GM21528 (cell line): ENCODE measurements around the gene YPEL2.

Experiments
- ATAC-seq: cut with Tn5 transposase; IDR thresholded peaks from one replicate; pipeline ENCODE4 v1.9.1; 2021; ENCODE audit warnings: mild to moderate bottlenecking, moderate library complexity; ENCODE audit not compliant: unreplicated experiment, low FRiP score

The YPEL2 gene

DNA sequence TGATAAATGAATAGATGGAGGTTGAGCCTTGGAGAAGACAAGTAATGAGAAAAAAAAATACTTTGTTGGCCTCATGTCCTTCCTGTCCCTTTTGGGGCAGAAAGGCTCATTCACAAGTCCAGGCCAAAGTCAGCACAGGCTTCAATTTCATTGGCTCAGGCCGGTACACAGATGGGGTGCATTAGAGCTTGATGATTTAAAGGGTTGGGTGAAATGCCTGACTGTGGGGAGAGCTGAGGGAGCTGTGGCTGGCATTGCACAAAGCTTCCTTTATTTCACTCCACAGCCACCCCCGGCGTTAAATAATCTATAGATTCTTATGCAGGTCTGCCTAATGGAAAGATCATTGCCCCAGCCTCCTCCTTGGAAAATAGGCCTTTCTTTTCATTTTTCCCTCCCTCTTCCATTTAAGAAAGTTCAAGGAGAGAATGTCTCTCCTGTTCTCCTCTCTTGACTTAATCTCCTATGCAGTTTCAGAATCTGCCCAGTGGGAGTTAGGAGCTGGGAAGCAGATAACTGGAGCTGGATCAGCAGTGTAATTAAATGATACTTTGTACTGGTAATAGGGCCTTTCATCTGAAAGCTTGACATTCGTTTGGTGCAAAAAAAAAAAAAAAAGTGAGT lies 24.4 kb downstream of the YPEL2 start:
- ATAC-seq = no peak

DNA sequence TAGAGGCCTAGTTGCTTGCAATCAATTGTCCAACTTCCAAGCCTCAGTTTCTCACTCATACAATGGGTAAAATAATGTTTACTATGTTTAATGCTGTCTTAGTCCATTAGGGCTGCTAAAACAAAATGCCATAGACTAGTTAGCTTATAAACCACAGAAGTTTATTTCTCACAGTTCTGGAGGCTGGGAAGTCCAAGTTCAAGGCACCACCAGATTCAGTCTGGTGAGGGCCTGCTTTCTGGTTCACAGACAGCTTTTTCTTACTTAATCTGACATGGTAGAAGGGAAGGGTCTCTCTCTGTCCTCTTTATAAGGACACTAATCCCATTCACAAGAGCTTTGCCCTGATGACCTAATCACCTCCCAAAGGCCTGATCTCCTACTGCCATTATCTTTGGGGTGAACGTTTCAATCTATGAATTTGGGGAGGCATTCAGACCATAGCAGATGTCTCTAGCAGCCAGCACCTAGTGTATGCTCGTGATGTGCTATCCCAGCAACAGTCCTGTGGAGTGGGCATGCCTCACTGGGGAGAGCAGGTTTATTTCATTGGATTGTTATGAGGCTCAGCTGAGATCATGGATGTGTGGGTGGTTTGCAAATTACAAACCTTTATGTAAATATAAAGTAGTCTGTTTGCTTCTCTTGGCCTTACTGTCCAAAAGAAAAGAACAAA lies 25.2 kb downstream of the YPEL2 start:
- ATAC-seq = no peak

- no peak for ATAC-seq
Observed at GRCh38 chr17:59357219-59357697, 25.8 kb downstream of the YPEL2 start.

- no peak for ATAC-seq
Observed at GRCh38 chr17:59357929-59358328, 26.5 kb downstream of the YPEL2 start.

DNA sequence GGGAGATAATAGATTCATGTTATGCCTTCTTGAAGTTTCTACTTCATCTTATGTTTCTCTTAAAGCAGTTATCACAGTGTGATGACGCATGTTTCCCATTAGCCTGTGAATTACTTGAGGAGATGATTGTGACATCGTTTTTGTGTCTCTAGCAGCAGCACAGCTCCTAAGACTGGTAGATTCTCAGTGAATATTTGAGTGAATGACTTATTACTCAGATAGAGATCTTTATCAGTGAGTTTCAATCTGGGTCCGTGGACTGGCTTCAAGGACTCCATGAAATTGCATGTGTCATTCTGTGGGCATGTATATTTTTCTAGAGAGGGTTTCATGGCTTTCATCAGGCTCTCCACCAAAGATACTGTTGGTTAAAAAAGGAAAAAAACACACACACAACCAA lies 29.9 kb downstream of the YPEL2 start:
- no peak for ATAC-seq

DNA sequence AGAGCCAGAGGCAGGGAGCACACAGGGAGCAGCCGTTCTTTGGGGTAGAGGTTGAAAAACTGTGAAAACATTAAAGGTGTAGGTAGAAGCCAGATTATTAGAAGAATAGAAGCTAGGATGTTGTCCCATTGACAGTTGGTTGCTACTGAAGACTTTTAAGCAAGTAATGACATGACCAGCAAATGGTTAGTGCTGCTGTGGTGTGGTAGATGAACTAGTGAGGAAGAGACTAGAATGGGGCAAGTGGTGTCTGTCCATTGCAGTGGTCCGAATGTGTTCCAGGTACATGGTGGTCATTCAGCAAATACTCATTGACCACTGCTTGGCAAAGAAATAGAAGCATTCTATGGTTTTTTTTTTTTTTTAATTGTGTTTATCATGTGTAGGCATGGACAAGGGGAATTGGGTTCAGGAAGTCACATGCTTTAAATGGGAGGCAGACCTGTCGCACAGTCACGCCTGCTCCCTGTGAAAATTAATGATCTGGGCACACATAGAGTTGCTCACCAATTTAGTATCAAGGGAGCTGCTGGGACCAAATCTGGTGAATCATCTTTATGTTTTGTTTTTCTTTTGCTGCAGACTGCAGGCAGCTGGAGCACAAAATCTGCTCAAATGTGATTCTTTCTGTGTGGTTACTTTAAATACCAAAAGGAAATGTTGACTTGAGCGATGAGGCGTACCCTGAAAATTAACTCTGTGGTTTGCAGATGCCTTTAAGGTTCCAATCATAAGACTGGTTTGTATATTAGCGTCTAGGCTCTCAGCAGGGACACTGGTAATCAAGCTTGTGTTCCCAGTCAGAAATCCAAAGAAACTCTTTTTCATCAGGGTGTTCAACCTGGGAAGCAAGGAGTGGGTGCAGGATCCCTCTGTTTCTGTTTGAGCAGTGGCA lies 30.7 kb downstream of the YPEL2 start:
- ATAC-seq = peak; percentile 53

DNA sequence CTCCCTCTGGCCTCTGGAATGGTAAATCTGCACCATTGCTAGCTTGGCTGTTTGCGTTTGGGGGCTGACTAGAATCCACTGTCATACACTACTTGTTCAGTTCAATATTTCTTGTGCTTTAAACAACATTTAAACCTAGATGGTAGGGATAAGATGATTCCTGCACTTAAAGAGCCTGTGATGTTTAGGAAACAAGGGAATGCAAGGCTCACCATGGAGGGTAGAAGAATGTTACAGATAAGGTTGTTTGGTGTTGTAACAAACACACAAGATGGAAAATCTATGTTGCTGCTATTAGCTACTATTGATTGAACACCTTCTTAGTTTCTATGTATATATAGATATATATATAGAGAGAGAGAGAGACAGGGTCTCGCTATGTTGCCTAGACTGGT lies 31.4 kb downstream of the YPEL2 start:
- no peak for ATAC-seq

- no peak for ATAC-seq
Observed at GRCh38 chr17:59365383-59365981, 34.0 kb downstream of the YPEL2 start.

DNA sequence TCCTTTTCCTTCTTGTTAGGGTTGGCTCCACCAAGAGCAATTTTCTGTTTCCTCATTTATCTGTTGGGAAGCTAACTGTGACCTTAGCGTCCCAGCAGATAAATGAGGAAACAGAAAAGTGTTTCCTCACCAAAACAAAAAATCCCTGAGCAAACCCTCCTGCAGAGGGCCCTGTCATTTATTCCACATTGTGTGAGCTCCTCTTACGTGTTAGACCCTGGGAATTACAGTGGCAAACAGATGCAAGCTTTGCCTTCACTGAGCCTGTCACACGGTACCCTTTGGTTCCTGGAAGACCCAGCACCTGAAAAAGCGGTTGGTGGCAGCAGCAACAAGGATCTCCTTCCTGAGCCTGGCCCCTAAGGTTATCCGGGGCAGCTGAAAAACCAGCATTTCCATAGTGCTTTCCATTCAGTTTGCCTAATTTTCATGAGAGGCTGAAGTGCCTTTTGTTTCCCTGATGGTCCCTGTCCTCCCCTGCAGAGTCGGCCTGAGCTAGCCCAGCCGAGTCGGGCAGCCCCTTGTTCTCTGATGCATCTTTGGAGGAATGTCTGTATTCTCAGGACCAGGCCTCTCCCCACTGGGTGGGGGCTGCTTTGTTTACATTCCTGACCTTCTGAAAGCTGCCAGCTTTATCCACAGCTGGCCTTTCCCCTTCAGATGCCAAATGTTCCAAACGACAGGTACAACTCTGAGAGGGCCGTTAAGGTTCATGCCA lies 34.7 kb downstream of the YPEL2 start:
- ATAC-seq = no peak

- ATAC-seq = no peak
Observed at GRCh38 chr17:59366773-59367656, 35.6 kb downstream of the YPEL2 start.

DNA sequence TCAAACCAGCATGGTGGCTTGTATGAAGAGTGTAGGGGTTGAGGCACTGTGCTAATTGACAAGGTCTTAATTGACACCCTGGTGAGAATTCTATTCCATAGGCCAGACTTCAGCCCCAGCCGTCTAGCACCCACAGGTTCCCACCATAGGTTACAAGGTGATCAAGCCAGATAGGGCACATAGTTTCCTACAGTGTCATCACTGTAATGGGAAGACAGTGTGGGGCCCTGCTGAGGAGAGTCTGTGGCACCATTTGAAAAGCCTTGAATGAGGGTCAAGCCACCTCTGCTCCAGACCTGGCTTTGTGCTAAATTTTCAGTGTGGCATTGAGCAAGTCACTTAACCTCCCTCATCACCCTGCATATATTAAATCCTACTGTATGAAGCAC lies 36.2 kb downstream of the YPEL2 start:
- no peak for ATAC-seq

DNA sequence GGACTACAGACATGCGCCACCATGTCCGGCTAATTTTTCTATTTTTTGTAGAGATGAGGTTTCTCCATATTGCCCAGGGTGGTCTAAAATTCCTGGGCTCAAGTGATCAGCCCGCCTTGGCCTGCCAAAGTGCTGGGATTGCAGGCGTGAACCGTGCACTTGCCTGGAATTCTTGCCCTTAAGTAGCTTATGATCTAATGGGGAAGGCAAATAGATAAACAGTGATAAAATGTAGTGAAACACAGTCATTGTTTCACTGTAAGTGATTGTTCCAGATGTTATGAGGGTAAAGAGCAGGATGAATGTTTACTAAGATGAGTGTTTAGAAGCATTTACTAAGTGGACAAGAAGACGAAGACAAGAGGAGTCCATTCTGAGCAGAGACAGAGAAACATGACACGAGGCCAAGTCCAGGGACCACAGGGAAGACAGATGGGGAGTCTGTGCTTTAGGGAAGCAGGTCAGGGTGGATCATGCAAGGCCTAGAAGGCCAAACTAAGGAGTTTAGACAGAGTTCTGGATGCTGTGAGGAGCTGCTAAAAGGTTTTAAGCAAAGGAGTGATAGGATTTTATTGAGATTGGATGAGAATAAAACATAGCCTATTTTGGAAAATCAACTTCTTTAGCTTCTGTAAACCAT lies 36.9 kb downstream of the YPEL2 start:
- ATAC-seq = no peak

DNA sequence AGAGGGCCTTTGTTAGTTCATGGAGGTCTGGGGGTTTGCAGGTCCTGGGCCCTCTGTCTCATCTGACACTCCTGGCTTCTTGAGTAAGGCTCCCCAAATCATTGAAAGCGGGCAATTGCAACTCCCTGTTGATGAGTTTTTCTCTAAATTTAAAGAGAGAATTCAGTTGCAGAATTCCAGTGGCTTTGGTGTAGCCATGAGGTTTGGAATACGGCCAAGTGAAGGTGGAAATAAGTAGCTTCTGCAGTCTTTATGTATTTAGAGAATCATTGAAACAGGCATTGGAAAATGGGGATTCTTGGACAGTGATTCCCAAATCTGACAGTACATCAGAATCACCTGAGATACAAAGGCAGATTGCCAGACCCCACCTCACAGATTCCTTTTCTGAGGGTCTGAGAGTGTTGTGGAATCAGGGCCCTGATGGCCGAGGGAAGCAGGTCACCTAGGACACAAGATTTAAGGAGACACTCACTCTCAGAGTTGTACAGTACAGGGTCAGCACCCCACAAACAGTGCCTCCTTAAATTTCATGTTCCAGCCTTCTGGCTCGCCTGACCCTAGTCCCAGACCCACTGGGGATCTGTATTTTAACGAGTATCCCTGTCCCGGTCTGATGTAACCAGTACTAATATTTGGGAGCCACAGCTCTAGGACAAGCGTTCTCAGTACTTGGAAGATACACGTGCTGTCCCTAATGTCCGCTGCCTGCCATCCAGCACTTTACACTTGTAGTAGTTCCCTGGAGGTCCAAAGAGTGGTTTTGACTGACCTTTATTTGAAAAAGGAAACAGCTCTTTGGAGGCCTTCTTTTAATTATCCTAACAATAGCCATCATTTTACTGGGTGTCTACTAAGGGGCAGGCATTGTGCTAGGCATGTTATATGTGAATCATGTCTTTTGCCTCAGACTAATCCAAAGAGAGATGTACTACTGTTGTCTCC lies 37.8 kb downstream of the YPEL2 start:
- no peak for ATAC-seq

DNA sequence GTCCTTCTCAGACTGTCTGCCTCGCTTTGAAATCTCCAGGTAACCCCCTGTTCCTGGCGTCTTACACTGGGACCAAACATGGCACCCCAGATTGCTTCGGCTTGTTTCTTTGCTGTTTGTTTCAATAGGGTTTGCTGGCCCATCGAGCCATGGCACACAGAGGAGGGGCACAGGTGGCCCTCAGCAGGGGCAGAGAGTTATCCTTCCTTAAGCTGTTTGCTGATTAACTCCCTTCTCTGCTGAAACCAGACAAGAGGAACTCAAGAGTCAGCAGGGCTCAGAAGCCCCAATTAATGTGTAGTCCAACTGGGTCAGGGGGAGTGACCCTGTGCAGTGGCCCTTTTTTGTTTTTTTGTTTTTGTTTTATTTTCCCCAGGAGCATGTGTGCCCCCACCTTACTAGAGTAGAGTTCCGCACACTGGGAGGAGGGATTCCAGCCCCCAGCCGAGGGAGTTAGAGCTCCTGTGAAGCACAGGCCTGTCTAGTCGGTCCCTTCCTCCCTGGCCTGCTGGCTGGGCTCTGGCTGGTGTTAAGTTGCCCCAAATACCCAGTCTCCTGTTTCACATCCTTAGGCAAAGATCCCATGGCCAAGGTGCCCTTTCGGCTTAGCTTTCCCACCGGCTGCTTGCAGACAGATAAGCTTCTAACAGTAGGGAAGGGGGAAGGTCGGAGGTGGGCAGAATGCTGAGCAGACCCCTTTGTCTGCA lies 39.3 kb downstream of the YPEL2 start:
- no peak for ATAC-seq

DNA sequence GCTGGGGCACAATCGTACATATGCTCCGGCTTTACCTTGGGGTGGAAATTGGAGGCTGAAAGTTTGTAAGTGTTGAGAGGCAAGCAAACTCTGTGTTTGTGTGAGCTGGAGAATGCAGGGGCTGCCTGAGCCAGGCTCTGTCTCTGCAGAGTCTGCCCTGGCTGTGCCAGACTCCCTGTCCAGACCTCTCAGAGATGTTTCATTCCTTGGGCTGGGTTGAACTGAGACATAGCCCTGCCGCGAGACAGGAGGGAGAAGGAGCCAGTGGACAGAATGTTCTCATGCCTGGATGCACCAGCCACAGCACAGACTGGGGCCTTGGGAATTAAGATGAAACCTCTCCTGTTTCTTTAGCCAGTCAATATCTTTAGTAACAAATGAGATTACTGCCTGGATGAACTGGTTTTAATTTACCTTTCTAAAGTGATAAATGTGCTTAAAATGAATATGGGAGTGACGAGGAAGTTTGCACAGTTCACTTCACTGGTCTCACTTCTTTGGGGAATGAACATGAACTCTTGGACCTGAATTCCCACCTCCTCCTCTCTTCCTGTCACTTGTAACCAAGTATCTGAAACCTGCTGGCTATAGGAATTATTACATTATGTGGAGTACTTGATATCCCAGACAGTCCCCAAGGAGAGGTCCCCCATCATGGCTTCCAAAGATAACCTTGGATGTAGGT lies 40.1 kb downstream of the YPEL2 start:
- no peak for ATAC-seq

- ATAC-seq = peak; percentile 42
Observed at GRCh38 chr17:59372138-59372751, 40.8 kb downstream of the YPEL2 start.
